Activated T-cell treated with anti-CD3 and anti-CD28 coated beads, Interleukin-2, amount 50 U/mL, for 72 hours (primary cell): ENCODE measurements around the gene ARHGAP10. TPM values are rescaled to one million over a fixed set of nuclear protein-coding genes. Genes with fewer than 3 reads are reported as not detected.

Experiments used
- ATAC-seq, 2 donors: fragments of 150-1000 bp; cut with Tn5 transposase; replicated peaks in 1 of 2; 2 replicates each; pipeline ENCODE4 v1.10.0; 2021; ENCODE audit warnings: moderate library complexity in 2 of 2, mild to moderate bottlenecking in 1 of 2
- DNase-seq, 2 donors: peaks; one replicate each; pipeline ENCODE4 v3.0.0; 2021 to 2022; ENCODE audit warnings: mixed read lengths in 1 of 2
- H3K27ac Mint-ChIP-seq: one replicate; pipeline ENCODE4 v1.8.0; 2022; ENCODE audit warnings: mild to moderate bottlenecking, moderate library complexity, mixed read lengths
- H3K27me3 Mint-ChIP-seq: one replicate; pipeline ENCODE4 v1.8.0; 2022; ENCODE audit warnings: low read depth, mixed read lengths
- H3K36me3 Mint-ChIP-seq, 2 donors: one replicate each; pipeline ENCODE4 v1.8.0; 2022; ENCODE audit warnings: mixed read lengths in 2 of 2, mild to moderate bottlenecking in 1 of 2; ENCODE audit not compliant: insufficient read depth in 2 of 2
- H3K4me1 Mint-ChIP-seq: one replicate; pipeline ENCODE4 v1.8.0; 2022; ENCODE audit warnings: low read depth, mixed read lengths
- H3K4me3 Mint-ChIP-seq, 2 donors: one replicate each; pipeline ENCODE4 v1.8.0; 2022; ENCODE audit warnings: mild to moderate bottlenecking in 2 of 2, mixed read lengths in 2 of 2, moderate library complexity in 2 of 2
- H3K9me3 Mint-ChIP-seq, 2 donors: one replicate each; pipeline ENCODE4 v1.8.0; 2022; ENCODE audit warnings: mixed read lengths in 2 of 2
- total RNA-seq, 2 donors: library from RNA; stranded (reverse); gene quantifications; one replicate each; pipeline ENCODE4 v1.2.3, GENCODE V29; 2022

The ARHGAP10 gene
- total RNA-seq, 2 donors from 2014 or later, result 9.3 to 12.4 TPM

- ATAC-seq, result no peak
Measured at GRCh38 chr4:148109216-148109615, 377.3 kb downstream of the ARHGAP10 start.

GRCh38 chr4:148110169-148110568 lies 378.3 kb downstream of the ARHGAP10 start:
- Mint-ChIP-seq H3K36me3 (peaks cover 4 to 7% of the 10 kb centered on the region in 2 donors), H3K4me1 (peaks cover 15% of the 10 kb centered on the region), H3K4me3 (no peak overlapping the region), H3K9me3 (no peaks in the 10 kb centered on the region), H3K27ac (no peak overlapping the region), H3K27me3 (no peaks in the 10 kb centered on the region)
- ATAC-seq, result no peak
- no peak for DNase-seq

More at GRCh38 chr4:148109216-148109615, 377.3 kb downstream of the ARHGAP10 start:
- H3K27ac Mint-ChIP-seq, result no peak overlapping the region
- H3K36me3 Mint-ChIP-seq, result peaks cover 4 to 7% of the 10 kb centered on the region in 2 donors
- peaks cover 15% of the 10 kb centered on the region for H3K4me1 Mint-ChIP-seq
- no peak overlapping the region for H3K4me3 Mint-ChIP-seq
- no peak for DNase-seq
- H3K27me3 Mint-ChIP-seq, result no peaks in the 10 kb centered on the region
- no peaks in the 10 kb centered on the region for H3K9me3 Mint-ChIP-seq

GRCh38 chr4:148112231-148112982 lies 380.5 kb downstream of the ARHGAP10 start:
- no peak overlapping the region for H3K27ac Mint-ChIP-seq
- peaks cover 15% of the 10 kb centered on the region for H3K4me1 Mint-ChIP-seq
- H3K27me3 Mint-ChIP-seq, result no peaks in the 10 kb centered on the region
- DNase-seq, result no peak
- no peak overlapping the region for H3K4me3 Mint-ChIP-seq
- no peaks in the 10 kb centered on the region for H3K9me3 Mint-ChIP-seq
- ATAC-seq, result peak in 1 of 2 donors; percentile 32
- H3K36me3 Mint-ChIP-seq, result peaks cover 0 to 2% of the 10 kb centered on the region in 2 donors

- no peak overlapping the region for H3K4me3 Mint-ChIP-seq
- no peaks in the 10 kb centered on the region for H3K9me3 Mint-ChIP-seq
- ATAC-seq, result no peak
- peaks cover 0 to 2% of the 10 kb centered on the region in 2 donors for H3K36me3 Mint-ChIP-seq
- no peak overlapping the region for H3K27ac Mint-ChIP-seq
- peaks cover 23% of the 10 kb centered on the region for H3K4me1 Mint-ChIP-seq
- DNase-seq, result no peak
- no peaks in the 10 kb centered on the region for H3K27me3 Mint-ChIP-seq
Measured at GRCh38 chr4:148114436-148114835, 382.5 kb downstream of the ARHGAP10 start.

- Mint-ChIP-seq H3K4me1 (peaks cover 22% of the 10 kb centered on the region), H3K9me3 (no peaks in the 10 kb centered on the region), H3K4me3 (no peak overlapping the region), H3K27me3 (no peaks in the 10 kb centered on the region), H3K27ac (no peak overlapping the region), H3K36me3 (peaks cover 0 to 3% of the 10 kb centered on the region in 2 donors)
- ATAC-seq (no peak), DNase-seq (no peak)
Measured at GRCh38 chr4:148116264-148116663, 384.4 kb downstream of the ARHGAP10 start.

- Mint-ChIP-seq H3K27me3 (no peaks in the 10 kb centered on the region), H3K4me1 (peaks cover 15% of the 10 kb centered on the region), H3K9me3 (no peaks in the 10 kb centered on the region), H3K27ac (no peak overlapping the region), H3K4me3 (no peak overlapping the region), H3K36me3 (peaks cover 0 to 3% of the 10 kb centered on the region in 2 donors)
- no peak for DNase-seq
- no peak for ATAC-seq
Measured at GRCh38 chr4:148116969-148117368, 385.1 kb downstream of the ARHGAP10 start.

GRCh38 chr4:148118179-148118578 lies 386.3 kb downstream of the ARHGAP10 start:
- no peak overlapping the region for H3K4me3 Mint-ChIP-seq
- H3K9me3 Mint-ChIP-seq, result peaks cover 2 to 7% of the 10 kb centered on the region in 2 donors
- peaks cover 2 to 5% of the 10 kb centered on the region in 2 donors for H3K36me3 Mint-ChIP-seq
- peaks cover 8% of the 10 kb centered on the region for H3K4me1 Mint-ChIP-seq
- ATAC-seq, result no peak
- DNase-seq, result no peak
- H3K27ac Mint-ChIP-seq, result no peak overlapping the region
- no peaks in the 10 kb centered on the region for H3K27me3 Mint-ChIP-seq

GRCh38 chr4:148118633-148119032 lies 386.7 kb downstream of the ARHGAP10 start:
- ATAC-seq, result no peak
- Mint-ChIP-seq H3K9me3 (peaks cover 6 to 12% of the 10 kb centered on the region in 2 donors), H3K4me1 (peaks cover 8% of the 10 kb centered on the region), H3K36me3 (peaks cover 5 to 10% of the 10 kb centered on the region in 2 donors), H3K27me3 (no peaks in the 10 kb centered on the region), H3K4me3 (no peak overlapping the region), H3K27ac (no peak overlapping the region)
- no peak for DNase-seq

- no peak for DNase-seq
- Mint-ChIP-seq H3K4me3 (no peak overlapping the region), H3K4me1 (peaks cover 8% of the 10 kb centered on the region), H3K9me3 (peaks cover 10 to 13% of the 10 kb centered on the region in 2 donors), H3K36me3 (peaks cover 10 to 17% of the 10 kb centered on the region in 2 donors), H3K27ac (no peak overlapping the region), H3K27me3 (no peaks in the 10 kb centered on the region)
- ATAC-seq, result no peak
Measured at GRCh38 chr4:148120216-148120615, 388.3 kb downstream of the ARHGAP10 start.

Other genes starting within 250 kb of the ARHGAP10 start
- gene TMEM184C, start 114.7 kb upstream of the ARHGAP10 start, total RNA-seq, result 10 to 100 TPM; 15.7 to 17.3 TPM
- 1 to 10 TPM; 8.9 to 9.0 TPM for gene PRMT9, start 47.9 kb upstream of the ARHGAP10 start, total RNA-seq